ENCODE measurements around the gene MINK1. TPM values are rescaled to one million over a fixed set of nuclear protein-coding genes. Genes with fewer than 3 reads are reported as not detected.

MINK1 gene
- total and polyA plus RNA-seq, 2 donors from 2014 or later = 21.2 to 118 TPM

- H3K9ac ChIP-seq (ENCODE audit: low read length in 3 of 3) = no peak overlapping the region
- DNase-seq (no peak), FAIRE-seq (no peak)
- no peaks in the 10 kb centered on the region for H3K4me1 ChIP-seq (ENCODE audit: control insufficient read depth in 2 of 3, insufficient read depth in 2 of 3, low read depth in 1 of 3, low read length in 3 of 3)
- TF ChIP-seq CTCF (IDR thresholded peaks at IDR 0.05; ENCODE audit: borderline replicate concordance, extremely low read depth, insufficient read depth) = no peak
- no peak overlapping the region for H3K4me3 ChIP-seq (ENCODE audit: low read length in 3 of 3)
- H3K27me3 ChIP-seq (ENCODE audit: control insufficient read depth, insufficient read depth, low read length) = no peaks in the 10 kb centered on the region
- no peak overlapping the region for H3K27ac ChIP-seq (ENCODE audit: low read depth in 2 of 2, low read length in 2 of 2)
- peaks cover 0 to 4% (median 0%) of the 10 kb centered on the region in 3 donors for H3K36me3 ChIP-seq (ENCODE audit: control insufficient read depth in 2 of 3, insufficient read depth in 3 of 3, low read length in 3 of 3)
- H3K9me3 ChIP-seq (ENCODE audit: control insufficient read depth in 2 of 3, insufficient read depth in 1 of 3, low read length in 3 of 3) = no peaks in the 10 kb centered on the region
- intact Hi-C loops (cut with DNase I) = no loop called here
Measured at GRCh38 chr17:4870855-4871254, 37.7 kb downstream of the MINK1 start.

DNA sequence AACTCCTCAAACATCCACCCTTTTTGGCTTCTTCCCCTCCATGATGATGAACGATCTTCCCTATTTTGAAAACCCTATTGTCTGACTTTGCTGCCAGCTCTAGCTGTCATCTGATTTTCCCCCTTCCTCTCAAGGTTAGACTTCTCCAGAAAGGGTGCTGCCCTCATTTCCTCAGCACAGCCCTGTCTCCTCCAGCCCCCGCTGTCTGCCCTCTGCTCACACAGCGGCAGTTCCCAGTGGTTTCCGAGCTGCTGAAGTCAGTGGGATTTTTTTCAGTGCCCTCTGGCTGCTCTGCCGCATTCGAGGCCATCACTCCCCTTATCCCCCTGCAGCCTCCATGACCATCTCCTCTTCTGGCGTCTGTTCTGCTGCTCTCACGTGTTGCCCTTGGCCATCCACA, 39.6 kb downstream of the MINK1 start:
- no peak for TF ChIP-seq CTCF (IDR thresholded peaks at IDR 0.05; ENCODE audit: borderline replicate concordance, extremely low read depth, insufficient read depth)
- Histone ChIP-seq H3K27ac (ENCODE audit: low read depth in 2 of 2, low read length in 2 of 2) (no peak overlapping the region), H3K4me3 (ENCODE audit: low read length in 3 of 3) (no peak overlapping the region), H3K9me3 (ENCODE audit: control insufficient read depth in 2 of 3, insufficient read depth in 1 of 3, low read length in 3 of 3) (no peaks in the 10 kb centered on the region), H3K9ac (ENCODE audit: low read length in 3 of 3) (no peak overlapping the region), H3K27me3 (ENCODE audit: control insufficient read depth, insufficient read depth, low read length) (no peaks in the 10 kb centered on the region), H3K36me3 (ENCODE audit: control insufficient read depth in 2 of 3, insufficient read depth in 3 of 3, low read length in 3 of 3) (peaks cover 0 to 4% (median 0%) of the 10 kb centered on the region in 3 donors), H3K4me1 (ENCODE audit: control insufficient read depth in 2 of 3, insufficient read depth in 2 of 3, low read depth in 1 of 3, low read length in 3 of 3) (no peaks in the 10 kb centered on the region)
- intact Hi-C loops (cut with DNase I) = no loop called here
- DNase-seq (no peak), FAIRE-seq (no peak)

DNA sequence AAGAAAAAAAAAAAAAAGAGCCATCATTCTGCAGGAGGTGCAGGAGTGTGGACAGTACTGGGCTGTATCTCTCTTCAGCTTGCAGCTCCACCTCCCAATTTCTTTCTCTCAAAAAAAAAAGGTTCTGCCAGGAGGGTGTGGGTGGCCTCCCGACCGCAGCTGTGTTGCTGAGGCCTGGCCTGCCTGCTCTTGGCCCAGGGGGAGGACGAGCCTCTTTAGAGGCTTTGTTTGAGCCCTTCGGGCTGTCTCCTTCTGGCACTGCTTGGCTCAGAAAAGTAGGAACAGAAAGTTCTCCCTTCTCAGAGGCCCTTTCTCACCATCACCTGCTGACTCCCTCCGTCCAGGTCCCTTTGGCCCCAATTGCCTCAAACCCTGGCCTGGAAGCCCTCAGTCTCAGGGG, 43.9 kb downstream of the MINK1 start:
- intact Hi-C loops (cut with DNase I) = no loop called here
- Histone ChIP-seq H3K36me3 (ENCODE audit: control insufficient read depth in 2 of 3, insufficient read depth in 3 of 3, low read length in 3 of 3) (peaks cover 0 to 4% (median 0%) of the 10 kb centered on the region in 3 donors), H3K4me3 (ENCODE audit: low read length in 3 of 3) (no peak overlapping the region), H3K4me1 (ENCODE audit: control insufficient read depth in 2 of 3, insufficient read depth in 2 of 3, low read depth in 1 of 3, low read length in 3 of 3) (peaks cover 0 to 4% (median 0%) of the 10 kb centered on the region in 3 donors), H3K27ac (ENCODE audit: low read depth in 2 of 2, low read length in 2 of 2) (no peak overlapping the region), H3K27me3 (ENCODE audit: control insufficient read depth, insufficient read depth, low read length) (no peaks in the 10 kb centered on the region), H3K9me3 (ENCODE audit: control insufficient read depth in 2 of 3, insufficient read depth in 1 of 3, low read length in 3 of 3) (no peaks in the 10 kb centered on the region), H3K9ac (ENCODE audit: low read length in 3 of 3) (no peak overlapping the region)
- FAIRE-seq (no peak), DNase-seq (no peak)
- no peak for TF ChIP-seq CTCF (IDR thresholded peaks at IDR 0.05; ENCODE audit: borderline replicate concordance, extremely low read depth, insufficient read depth)

DNA sequence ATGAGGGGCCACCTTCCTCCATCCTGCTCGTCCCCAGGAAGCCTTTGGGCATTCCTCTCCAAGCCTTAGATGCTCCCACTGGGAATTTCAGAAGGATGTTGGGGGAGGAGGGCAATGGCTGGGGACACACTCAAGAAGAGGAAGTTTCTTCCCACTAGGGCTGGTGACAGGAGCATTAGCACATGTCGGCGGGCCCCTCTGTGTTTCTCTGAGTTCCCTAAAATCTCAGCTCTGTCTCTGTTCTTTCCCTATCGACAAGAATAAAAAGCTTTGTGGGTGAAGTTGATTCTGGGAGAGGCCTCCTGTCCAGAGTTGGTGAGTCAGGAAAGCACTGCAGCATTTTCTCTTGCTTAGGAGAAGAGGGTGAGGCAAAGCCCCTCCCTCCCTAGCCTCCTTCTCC, 46.5 kb downstream of the MINK1 start:
- intact Hi-C loops (cut with DNase I) = no loop called here
- DNase-seq = no peak

More for the DNA sequence above, 46.5 kb downstream of the MINK1 start:
- Histone ChIP-seq H3K9ac (ENCODE audit: low read length in 3 of 3) (no peak overlapping the region), H3K27ac (ENCODE audit: low read depth in 2 of 2, low read length in 2 of 2) (no peak overlapping the region), H3K36me3 (ENCODE audit: control insufficient read depth in 2 of 3, insufficient read depth in 3 of 3, low read length in 3 of 3) (peaks cover 0 to 9% (median under 1%) of the 10 kb centered on the region in 3 donors), H3K9me3 (ENCODE audit: control insufficient read depth in 2 of 3, insufficient read depth in 1 of 3, low read length in 3 of 3) (no peaks in the 10 kb centered on the region), H3K4me1 (ENCODE audit: control insufficient read depth in 2 of 3, insufficient read depth in 2 of 3, low read depth in 1 of 3, low read length in 3 of 3) (peaks cover 0 to 4% (median 0%) of the 10 kb centered on the region in 3 donors), H3K4me3 (ENCODE audit: low read length in 3 of 3) (no peak overlapping the region), H3K27me3 (ENCODE audit: control insufficient read depth, insufficient read depth, low read length) (no peaks in the 10 kb centered on the region)
- no peak for TF ChIP-seq CTCF (IDR thresholded peaks at IDR 0.05; ENCODE audit: borderline replicate concordance, extremely low read depth, insufficient read depth)
- FAIRE-seq = no peak
